Stimulated activated CD4-positive, alpha-beta T cell treated with anti-CD3 and anti-CD28 coated beads, Interleukin-1b, Interleukin-23, amount 100 ng/mL, for 1 hour (primary cell): Measurements from ENCODE around the gene CHAMP1.
"Not testable (repeated sequence)": the region's sequence is repeated elsewhere in the genome, so short reads cannot be mapped to it uniquely, and the experiment has no call there.

Experiments
- DNase-seq, 2 donors: peaks; one replicate each; pipeline ENCODE4 v3.0.0-alpha.2; 2020; ENCODE audit warnings: low read depth in 2 of 2

Gene CHAMP1

GRCh38 chr13:114333881-114334280 lies 19.6 kb downstream of the CHAMP1 start:
- DNase-seq = not testable (repeated sequence)

- DNase-seq = no peak
These were observed 20.2 kb downstream of the CHAMP1 start for GRCh38 chr13:114334305-114335053.

GRCh38 chr13:114336457-114336856 lies 22.2 kb downstream of the CHAMP1 start:
- DNase-seq = not testable (repeated sequence)

DNA sequence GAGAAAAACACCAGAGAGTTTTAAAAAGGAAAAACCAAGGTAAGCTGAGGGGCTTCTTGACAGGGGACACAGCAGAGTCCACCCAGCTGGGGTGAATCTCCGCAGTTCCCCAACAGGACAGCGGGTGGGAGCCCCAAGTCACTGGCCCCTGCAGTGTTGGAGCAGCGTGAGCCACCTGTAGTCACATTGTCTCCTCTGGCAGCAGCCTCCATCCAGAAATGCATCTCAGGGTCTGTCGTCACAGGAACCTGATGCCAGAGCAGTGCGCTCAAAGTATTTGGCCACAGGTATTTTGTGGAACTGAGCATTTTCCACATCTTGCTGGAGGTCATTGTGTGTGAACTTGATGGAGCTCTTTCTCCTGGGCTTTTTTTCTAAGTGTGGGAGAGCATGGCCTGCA lies 24.7 kb downstream of the CHAMP1 start:
- no peak for DNase-seq

GRCh38 chr13:114339857-114340534 lies 25.7 kb downstream of the CHAMP1 start:
- DNase-seq = no peak

- no peak for DNase-seq
These were observed 26.9 kb downstream of the CHAMP1 start for GRCh38 chr13:114341003-114341777.

GRCh38 chr13:114347256-114347655 lies 33.0 kb downstream of the CHAMP1 start:
- DNase-seq = not testable (repeated sequence)

DNA sequence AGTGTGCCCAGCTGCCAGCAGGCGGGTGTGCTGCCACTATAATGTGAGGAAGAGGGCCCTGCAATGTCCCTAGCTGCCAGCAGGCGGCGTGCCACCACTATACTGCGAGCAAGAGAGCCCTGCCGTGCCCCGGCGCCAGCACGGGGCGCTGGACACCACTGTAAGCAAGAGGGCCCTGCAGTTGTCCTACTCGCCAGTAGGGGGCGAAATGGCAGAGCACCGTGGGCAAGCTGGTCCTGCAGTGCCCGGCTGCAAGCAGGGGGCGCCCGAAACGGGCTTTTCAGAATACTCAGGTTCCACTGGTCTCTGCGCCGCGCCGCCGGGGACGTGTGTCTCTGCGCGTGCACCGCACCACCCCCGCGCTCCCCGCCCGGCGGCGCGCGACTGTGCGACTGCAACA lies 38.5 kb downstream of the CHAMP1 start:
- not testable (repeated sequence) for DNase-seq

DNA sequence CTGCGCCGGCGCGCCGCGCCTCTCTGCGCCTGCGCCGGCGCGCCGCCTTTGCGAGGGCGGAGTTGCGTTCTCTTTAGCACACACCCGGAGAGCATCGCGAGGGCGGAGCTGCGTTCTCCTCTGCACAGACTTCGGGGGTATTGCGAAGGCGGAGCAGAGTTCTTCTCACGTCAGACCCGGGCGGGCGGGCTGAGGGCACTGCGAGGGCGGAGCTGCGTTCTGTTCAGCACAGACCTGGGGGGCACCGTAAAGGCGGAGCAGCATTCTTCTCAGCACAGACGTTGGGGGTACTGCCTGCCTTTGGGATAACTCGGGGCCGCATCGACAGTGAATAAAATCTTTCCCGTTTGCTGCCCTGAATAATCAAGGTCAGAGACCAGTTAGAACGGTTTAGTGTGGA lies 39.1 kb downstream of the CHAMP1 start:
- not testable (repeated sequence) for DNase-seq
